DOHH2 (cell line): Measurements from ENCODE around the gene MYO9A.

Experiments used
- H3F3A ChIP-seq: fragments of 200-600 bp; sonication (generic), shearing (Covaris generic); 2 replicates; pipeline ENCODE4 v1.6.0; 2016; ENCODE audit warnings: antibody characterized with exemption, mild to moderate bottlenecking; ENCODE audit not compliant: control insufficient read depth, insufficient read depth
- H3K27ac ChIP-seq: fragments of 200-600 bp; sonication (generic); 2 replicates; pipeline ENCODE4 v1.5.1; 2014; ENCODE audit warnings: low read depth, mild to moderate bottlenecking, low read length, moderate library complexity
- H3K27me3 ChIP-seq: fragments of 200-600 bp; sonication (generic); 2 replicates; pipeline ENCODE4 v1.6.1; 2014; ENCODE audit warnings: mild to moderate bottlenecking, low read length, mixed read lengths; ENCODE audit not compliant: control insufficient read depth
- H3K36me3 ChIP-seq: fragments of 200-600 bp; sonication (generic); 2 replicates; pipeline ENCODE4 v1.6.1; 2014; ENCODE audit warnings: mild to moderate bottlenecking, low read length, moderate library complexity, mixed read lengths; ENCODE audit not compliant: control insufficient read depth
- H3K4me1 ChIP-seq: fragments of 200-600 bp; sonication (generic); 2 replicates; pipeline ENCODE4 v1.6.1; 2014; ENCODE audit warnings: mild to moderate bottlenecking, low read length, mixed read lengths; ENCODE audit not compliant: control insufficient read depth
- H3K4me2 ChIP-seq: fragments of 200-600 bp; sonication (generic); 2 replicates; pipeline ENCODE4 v1.6.0; 2014; ENCODE audit warnings: mild to moderate bottlenecking, low read length, moderate library complexity
- H3K4me3 ChIP-seq: fragments of 200-600 bp; sonication (generic); 2 replicates; pipeline ENCODE4 v1.5.1; 2014; ENCODE audit warnings: mild to moderate bottlenecking, low read length, mixed read lengths
- H3K79me2 ChIP-seq: fragments of 200-600 bp; sonication (generic); 2 replicates; pipeline ENCODE4 v1.6.1; 2014; ENCODE audit warnings: mild to moderate bottlenecking, low read length, mixed read lengths; ENCODE audit not compliant: control insufficient read depth
- H3K9me2 ChIP-seq: fragments of 200-600 bp; sonication (generic); replicated peaks from 2 replicates; pipeline ENCODE4 v1.6.1; 2014; ENCODE audit warnings: mild to moderate bottlenecking, low read length, mixed read lengths; ENCODE audit not compliant: control insufficient read depth
- H3K9me3 ChIP-seq: fragments of 200-600 bp; sonication (generic); 2 replicates; pipeline ENCODE4 v1.6.1; 2014; ENCODE audit warnings: antibody characterized with exemption, low read length, mixed read lengths; ENCODE audit not compliant: control insufficient read depth, insufficient read depth
- H4K20me1 ChIP-seq: fragments of 200-600 bp; sonication (generic); 2 replicates; pipeline ENCODE4 v1.6.0; 2014; ENCODE audit warnings: low read depth, mild to moderate bottlenecking, antibody characterized with exemption, low read length, moderate library complexity; ENCODE audit not compliant: control insufficient read depth, insufficient read depth
- CTCF ChIP-seq: fragments of 200-600 bp; sonication (generic); IDR thresholded peaks from one replicate; pipeline ENCODE4 v1.5.1; 2014; ENCODE audit warnings: antibody characterized with exemption, mild to moderate bottlenecking, low read depth, low read length; ENCODE audit not compliant: poor library complexity, severe bottlenecking
- EZH2phosphoT487 ChIP-seq: fragments of 200-600 bp; sonication (generic); IDR thresholded peaks from 2 replicates; pipeline ENCODE4 v1.6.1; 2017; ENCODE audit warnings: borderline replicate concordance, mild to moderate bottlenecking, antibody characterized with exemption, low read length, moderate library complexity, mixed read lengths

The MYO9A gene

GRCh38 chr15:71951134-71951533 lies 166.8 kb downstream of the MYO9A start:
- Histone ChIP-seq H3K9me2 (no peaks in the 10 kb centered on the region), H3K27ac (no peak overlapping the region), H3K9me3 (no peaks in the 10 kb centered on the region), H3K27me3 (no peaks in the 10 kb centered on the region), H3K79me2 (no peaks in the 10 kb centered on the region), H4K20me1 (no peaks in the 10 kb centered on the region), H3K4me3 (no peak overlapping the region), H3K36me3 (peaks cover 26% of the 10 kb centered on the region), H3F3A (no peaks in the 10 kb centered on the region; the same call in 1 of the 2 replicates), H3K4me1 (no peaks in the 10 kb centered on the region), H3K4me2 (no peak overlapping the region)
- TF ChIP-seq CTCF (no peak), EZH2phosphoT487 (no peak)

- Histone ChIP-seq H4K20me1 (no peaks in the 10 kb centered on the region), H3K27ac (no peak overlapping the region), H3K79me2 (no peaks in the 10 kb centered on the region), H3K36me3 (no peaks in the 10 kb centered on the region), H3K4me1 (no peaks in the 10 kb centered on the region), H3K4me3 (no peak overlapping the region), H3K9me3 (no peaks in the 10 kb centered on the region), H3K9me2 (no peaks in the 10 kb centered on the region), H3K27me3 (no peaks in the 10 kb centered on the region), H3K4me2 (no peak overlapping the region), H3F3A (no peaks in the 10 kb centered on the region)
- no peak for TF ChIP-seq EZH2phosphoT487
- TF ChIP-seq CTCF: no peak
Measured at GRCh38 chr15:71945012-71945411, 172.9 kb downstream of the MYO9A start.

GRCh38 chr15:71943806-71944205 lies 174.1 kb downstream of the MYO9A start:
- Histone ChIP-seq H4K20me1 (no peaks in the 10 kb centered on the region), H3K79me2 (no peaks in the 10 kb centered on the region), H3F3A (no peaks in the 10 kb centered on the region), H3K27ac (no peak overlapping the region), H3K27me3 (no peaks in the 10 kb centered on the region), H3K4me1 (no peaks in the 10 kb centered on the region), H3K4me2 (no peak overlapping the region), H3K9me3 (no peaks in the 10 kb centered on the region), H3K4me3 (no peak overlapping the region), H3K9me2 (no peaks in the 10 kb centered on the region), H3K36me3 (no peaks in the 10 kb centered on the region)
- no peak for TF ChIP-seq CTCF
- no peak for TF ChIP-seq EZH2phosphoT487
